ENCODE data around the gene ADK.

GRCh38 chr10:74433595-74433956, 282.6 kb downstream of the ADK start:
- TF ChIP-seq, protein P1, sequence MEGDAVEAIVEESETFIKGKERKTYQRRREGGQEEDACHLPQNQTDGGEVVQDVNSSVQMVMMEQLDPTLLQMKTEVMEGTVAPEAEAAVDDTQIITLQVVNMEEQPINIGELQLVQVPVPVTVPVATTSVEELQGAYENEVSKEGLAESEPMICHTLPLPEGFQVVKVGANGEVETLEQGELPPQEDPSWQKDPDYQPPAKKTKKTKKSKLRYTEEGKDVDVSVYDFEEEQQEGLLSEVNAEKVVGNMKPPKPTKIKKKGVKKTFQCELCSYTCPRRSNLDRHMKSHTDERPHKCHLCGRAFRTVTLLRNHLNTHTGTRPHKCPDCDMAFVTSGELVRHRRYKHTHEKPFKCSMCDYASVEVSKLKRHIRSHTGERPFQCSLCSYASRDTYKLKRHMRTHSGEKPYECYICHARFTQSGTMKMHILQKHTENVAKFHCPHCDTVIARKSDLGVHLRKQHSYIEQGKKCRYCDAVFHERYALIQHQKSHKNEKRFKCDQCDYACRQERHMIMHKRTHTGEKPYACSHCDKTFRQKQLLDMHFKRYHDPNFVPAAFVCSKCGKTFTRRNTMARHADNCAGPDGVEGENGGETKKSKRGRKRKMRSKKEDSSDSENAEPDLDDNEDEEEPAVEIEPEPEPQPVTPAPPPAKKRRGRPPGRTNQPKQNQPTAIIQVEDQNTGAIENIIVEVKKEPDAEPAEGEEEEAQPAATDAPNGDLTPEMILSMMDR (IDR thresholded peaks at IDR 0.05) = no peak
- TF ChIP-seq POLR2AphosphoS5 (IDR thresholded peaks at IDR 0.05) (no peak), POLR2A (IDR thresholded peaks at IDR 0.05) (no peak)

All from breast epithelium (tissue), 3 donors.